NK-92 (cell line): Measurements from ENCODE around the gene PCNA.

Experiments
- DNase-seq: peaks from one replicate; lab custom pipeline; 2025; ENCODE audit not compliant: unreplicated experiment; lab: John Stamatoyannopoulos, UW

The PCNA gene

GRCh38 chr20:5119435-5120184 lies at the start of gene PCNA:
TSS of gene PCNA (minus strand) at chr20:5119958. CDS start at chr20:5119798, 160 bp downstream.
- DNase-seq, result peak; percentile 63

GRCh38 chr20:5168651-5169396 lies 49.1 kb upstream of the PCNA start:
- DNase-seq, result no peak

DNA sequence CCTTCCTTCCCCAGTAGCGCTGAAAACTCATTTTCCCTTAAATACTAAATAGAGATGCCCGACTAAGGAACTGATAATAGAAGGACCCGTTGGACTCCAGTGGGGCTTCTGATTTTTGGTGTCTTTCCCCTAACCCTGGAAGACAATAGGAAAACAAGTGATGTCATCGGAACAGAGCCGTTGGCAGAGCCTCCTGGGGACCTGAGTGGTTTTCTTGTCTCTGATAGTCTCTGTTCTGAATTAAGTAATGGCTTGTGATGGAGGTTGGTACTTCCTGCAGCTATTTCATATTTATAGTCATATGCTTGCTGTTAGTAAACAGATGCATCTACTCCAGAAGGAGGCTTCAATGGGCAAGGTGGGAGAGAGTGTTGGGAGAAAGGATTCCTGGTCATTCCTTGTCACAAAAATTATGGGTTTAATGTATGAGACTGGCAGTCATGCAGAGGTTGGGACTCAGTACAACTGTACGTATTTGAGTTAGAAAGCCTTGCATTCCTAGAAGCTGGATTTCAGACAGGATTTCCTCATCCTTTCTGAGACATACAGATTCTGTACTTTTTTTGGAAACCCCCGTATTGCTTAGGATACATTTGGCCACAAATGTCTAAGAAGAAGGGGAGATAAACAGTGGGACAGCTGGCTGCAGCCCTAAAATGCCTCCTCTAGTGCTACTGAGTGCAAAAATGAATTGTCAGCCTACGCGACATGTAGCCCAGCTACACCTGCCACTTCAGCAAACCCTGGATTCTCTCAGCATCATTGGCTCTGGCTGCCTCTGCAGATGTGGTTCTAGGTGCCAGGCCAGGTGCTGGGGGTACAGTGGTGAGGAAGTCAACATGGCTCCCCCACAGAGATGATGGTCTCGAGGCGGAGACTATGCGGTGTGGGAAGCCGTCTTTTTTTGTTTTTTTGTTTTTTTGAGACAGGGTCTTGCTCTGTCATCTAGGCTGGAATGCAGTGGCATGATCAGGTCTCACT lies 45.2 kb upstream of the PCNA start:
- DNase-seq, result no peak

DNA sequence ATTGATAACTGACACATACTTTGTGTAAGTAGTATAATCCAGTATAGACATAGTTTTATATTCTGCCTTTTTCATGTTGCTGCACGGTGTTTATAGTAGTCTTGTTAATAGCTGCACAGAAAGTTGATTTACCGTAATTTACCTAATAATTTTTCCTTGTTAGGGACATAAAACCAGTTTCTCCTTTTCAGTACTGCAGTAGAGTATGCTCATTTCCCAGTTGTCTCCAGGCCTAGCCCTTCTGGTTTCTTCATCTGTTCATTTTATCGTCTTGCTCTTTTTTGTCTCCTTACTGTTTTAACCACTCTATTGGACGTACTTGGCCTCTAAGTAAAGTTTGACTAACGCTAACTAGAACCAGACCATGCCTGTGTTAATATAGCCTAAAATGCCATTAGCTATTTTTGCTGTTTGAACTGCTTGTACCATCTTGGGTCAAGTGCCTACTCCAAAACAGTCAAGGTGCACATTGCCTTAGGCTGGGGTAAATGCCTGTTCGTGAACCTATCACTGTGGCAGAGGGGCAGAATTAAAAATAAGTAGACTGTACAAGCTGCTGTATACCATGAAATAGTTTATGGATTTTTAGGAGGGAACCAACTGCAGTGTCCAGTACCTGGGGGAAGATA lies 41.9 kb upstream of the PCNA start:
- DNase-seq, result no peak

DNA sequence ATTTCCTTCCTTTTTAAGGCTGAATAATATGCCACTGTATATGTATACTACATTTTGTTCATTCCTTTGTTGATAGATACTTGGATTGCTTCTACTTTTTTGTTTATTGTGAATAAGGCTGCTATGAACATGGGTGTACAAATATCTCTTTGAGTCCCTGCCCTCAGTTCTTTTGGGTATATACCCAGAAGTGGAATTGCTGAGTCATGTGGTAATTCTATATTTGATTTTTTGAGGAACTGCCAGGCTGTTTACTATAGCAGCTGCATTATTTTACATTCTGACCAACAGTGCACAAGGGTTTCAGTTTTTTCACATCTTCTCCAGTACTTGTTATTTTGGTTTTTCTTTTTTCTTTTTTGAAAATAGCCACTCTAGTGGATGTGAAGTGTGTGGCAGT lies 41.1 kb upstream of the PCNA start:
- no peak for DNase-seq

- DNase-seq, result no peak
These were observed 40.2 kb upstream of the PCNA start for GRCh38 chr20:5159928-5160327.

DNA sequence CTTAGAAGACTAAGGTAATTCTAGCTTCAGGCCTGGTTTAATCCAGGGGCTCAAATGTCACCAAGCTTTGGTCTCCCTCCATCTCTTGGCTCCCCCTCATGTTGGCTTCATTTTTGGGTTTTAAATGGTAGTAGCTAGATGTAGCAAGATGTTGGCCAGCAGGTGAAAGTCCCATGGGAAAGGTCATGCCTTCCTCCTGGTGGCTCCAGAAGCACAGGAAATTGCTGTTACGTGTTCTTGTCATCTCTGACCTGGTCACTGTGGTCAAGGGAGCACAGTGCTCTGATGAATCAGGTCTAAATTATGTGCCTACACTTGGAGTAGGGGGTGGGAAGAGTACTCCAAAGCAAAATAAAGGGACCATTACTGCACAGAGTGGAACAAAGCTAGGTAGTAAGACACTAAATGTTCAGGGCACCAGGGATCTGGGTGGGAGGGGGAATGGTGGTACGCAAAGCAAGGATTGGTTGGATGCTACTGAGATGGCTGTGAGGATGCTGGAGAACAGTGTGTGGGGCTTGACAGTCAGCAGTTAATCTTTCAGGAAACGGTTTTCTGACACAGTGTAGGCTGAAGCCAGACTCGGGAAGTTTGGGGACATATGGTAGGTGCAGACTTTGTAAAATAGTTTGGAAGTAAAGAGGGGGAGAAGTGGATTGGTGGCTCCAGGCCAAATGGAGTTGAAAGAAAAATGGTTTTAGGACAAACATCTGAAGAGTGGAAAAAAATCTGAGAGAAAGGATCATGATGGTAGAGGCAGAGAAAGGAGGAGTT lies 37.1 kb upstream of the PCNA start:
- no peak for DNase-seq

- DNase-seq, result no peak
These were observed 35.6 kb upstream of the PCNA start for GRCh38 chr20:5155404-5155803.

DNA sequence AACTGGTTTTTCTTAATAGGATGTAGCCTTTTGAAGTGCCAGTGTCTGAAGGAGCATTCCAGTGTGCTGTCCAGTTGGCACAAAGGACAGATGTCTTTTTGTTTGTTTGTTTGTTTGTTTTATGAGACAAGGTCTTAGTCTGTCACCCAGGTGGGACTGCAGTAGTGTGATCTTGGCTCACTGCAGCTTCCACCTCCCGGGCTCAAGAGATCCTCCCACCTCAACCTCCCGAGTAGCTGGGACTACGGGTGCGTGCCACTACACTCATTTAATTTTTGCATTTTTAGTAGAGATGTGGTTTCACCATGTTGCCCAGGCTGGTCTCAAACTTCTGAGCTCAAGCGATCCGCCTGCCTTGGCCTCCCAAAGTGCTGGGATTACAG lies 34.8 kb upstream of the PCNA start:
- DNase-seq, result no peak

DNA sequence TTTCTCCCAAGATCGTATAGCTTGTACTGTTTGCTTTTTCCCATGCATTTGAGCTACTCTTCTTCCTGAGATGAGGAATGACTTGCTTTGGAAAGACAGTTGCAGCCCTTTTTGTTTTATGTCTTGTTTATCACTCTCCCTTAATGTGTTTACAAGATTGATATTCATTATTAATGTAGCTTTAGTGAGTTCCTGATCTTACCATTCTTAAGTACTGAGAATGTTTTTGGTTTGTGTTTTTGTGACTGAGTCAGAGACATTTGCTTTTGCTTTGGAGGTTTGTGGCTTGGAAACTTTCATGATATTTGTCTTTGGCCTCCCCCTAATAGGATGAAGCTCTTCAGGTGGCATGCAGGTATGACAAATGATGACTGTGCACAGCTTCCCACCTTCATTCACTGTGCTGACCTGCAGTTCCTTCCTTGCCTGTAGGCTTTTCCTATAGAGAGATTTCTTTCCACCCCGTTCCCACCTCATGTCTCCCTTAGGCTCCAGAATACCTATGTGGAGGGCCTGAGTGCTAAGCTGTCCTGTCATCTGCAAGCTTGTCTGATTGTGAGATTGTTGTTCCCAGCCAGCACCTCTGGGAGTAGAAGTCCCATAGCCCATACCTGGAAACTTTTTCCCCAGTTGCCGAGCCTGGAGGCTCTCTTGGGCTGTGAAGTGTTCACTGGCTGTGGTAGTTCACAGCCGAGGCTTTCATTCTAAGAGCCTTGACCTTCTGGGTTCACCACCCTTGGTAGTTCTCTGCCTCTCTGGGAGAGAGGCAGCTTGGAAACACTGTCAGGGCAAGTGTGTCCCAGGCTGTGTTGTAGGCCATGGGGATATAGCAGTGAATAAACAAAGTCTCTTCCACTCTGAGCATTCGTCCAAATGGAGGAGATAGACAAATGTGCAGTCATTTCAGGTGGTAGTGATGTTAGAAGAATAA lies 34.1 kb upstream of the PCNA start:
- DNase-seq, result no peak

- DNase-seq, result no peak
These were observed 33.4 kb upstream of the PCNA start for GRCh38 chr20:5153152-5153467.

- no peak for DNase-seq
These were observed 30.7 kb upstream of the PCNA start for GRCh38 chr20:5150226-5151076.

- DNase-seq, result no peak
These were observed 30.1 kb upstream of the PCNA start for GRCh38 chr20:5149892-5150225.

- DNase-seq, result no peak
These were observed 28.8 kb upstream of the PCNA start for GRCh38 chr20:5148581-5148980.

DNA sequence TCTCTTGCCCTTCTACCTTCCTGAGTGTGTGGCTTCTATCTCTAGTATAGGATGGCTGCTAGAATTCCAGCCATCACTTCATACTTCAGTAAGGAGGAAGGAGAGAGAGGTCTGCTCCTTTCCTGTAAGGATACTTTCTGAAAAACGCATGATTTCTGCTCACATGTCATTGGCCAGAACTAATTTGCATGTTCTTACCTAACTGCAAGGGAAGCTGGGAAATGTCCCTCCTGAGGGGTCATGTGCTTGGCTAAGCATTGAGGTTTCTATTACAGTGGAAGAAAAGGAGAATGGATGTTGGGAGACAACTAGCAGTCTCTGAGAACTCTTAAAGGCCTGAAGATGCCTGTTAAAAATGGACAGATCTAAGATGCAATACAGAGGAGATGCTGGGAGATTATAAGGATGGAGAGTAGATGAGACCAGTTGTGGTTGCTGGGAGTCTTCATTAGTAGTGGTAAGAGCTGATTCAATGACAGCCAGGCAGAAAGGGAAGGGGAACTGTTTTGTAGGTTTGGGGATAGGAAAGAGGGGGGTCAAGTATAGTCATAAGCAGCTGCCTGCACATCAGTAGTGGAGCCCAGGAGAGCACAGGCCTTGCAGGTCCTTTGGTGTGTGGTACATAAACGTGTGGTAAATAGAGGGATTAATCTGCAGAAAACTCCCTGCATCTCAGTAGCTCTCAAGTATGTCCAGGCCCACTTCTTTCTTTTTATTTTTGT lies 27.3 kb upstream of the PCNA start:
- DNase-seq, result no peak

DNA sequence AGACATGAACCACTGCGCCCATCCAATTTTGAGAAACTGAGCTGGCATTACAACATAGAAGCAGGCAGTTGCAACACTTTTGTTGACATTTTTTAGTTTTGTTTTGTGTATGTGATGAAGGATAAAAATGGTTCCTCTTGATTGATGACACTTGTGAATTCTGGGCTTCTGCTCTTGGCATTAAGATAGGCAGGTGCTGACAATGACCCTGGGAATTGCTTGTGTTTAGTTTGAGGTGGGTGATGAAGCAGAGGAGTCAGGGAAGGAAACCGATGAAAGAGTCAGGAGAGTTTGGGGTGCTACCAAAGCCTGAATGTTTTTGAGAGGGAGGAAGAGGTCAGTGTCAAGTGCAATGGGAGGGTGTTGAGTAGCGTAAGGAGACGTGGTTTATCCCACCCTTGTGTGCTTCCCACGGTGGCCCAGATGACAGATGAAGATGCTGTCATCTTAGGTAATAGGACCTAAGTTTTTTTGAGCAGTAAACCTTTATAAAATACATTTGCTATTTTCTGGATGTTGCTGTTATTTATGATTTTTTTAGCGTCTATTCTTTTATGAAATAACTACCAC lies 26.4 kb upstream of the PCNA start:
- DNase-seq, result no peak

DNA sequence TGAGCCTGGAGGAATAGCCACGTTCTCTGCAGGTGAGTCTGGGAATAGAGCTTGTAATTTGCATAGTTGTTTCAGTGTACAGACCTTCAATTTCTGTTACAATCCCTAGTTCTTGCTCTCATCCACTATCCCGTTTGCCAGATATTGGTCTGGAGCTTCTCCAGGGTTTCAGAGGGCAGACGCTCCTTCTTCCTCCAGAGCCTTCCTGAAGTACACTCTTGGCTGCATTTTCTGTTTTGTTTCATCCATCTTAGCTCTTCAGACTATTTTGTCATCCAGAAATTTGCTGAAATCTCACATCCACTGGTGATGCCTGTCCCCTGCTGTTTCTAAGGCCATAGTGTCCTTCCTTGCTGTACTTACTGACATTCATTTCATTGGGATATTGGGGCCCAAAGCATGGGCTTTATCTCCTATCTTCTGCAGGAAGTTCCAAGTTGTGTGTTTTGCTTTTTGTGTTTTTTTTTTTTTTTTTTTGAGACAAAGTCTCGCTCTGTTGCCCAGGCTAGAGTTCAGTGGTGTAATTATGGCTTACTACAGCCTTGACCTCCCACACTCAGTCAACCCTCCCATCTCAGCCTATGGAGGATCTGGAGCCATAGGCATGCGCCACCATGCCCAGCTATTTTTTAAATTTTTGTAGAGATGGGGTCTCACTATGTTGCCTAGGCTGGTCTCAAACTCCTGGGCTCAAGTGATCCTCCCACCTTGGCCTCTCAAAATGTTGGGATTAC lies 25.8 kb upstream of the PCNA start:
- no peak for DNase-seq
